ENCODE measurements around the gene LCE3D. TPM values are rescaled to one million over a fixed set of nuclear protein-coding genes. Genes with fewer than 3 reads are reported as not detected.

The LCE3D gene
- total and polyA plus RNA-seq, 2 of the 4 experiments (the other 2 are of a cell fraction), result not detected

DNA sequence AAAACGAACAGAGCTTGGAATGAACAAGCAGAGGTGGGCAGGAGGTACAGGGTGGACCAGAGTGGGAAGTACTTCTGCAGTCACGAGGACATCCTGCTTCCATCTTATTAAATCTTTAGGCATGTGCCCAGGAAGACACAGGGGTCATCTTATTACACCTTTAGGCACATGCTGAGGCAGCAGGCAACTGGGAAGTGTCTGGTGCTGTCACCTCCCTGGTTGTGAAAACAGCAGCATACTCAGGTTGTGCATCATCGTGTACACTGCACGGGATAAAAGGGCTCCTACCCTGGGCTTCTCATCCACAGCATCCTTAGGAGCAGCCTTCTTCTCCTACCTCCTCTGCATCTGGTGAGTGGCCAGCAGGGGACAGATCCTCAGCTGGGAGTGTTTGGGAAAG lies 19.6 kb upstream of the LCE3D start, which contains the start of gene LCE3C:
LCE3C (plus strand) TSS at position 301 of the 400 bp plus-strand sequence. CDS start 498 bp downstream, outside the sequence.
- Histone ChIP-seq H3K9ac (ENCODE audit: low read depth, low read length) (no peak within 1 kb of the TSS), H2AK9ac (replicated peaks; ENCODE audit: low read depth, low read length, poor library complexity) (no peak within 1 kb of the TSS), H3K4ac (ENCODE audit: low read depth, low read length) (no peak within 1 kb of the TSS), H2BK120ac (ENCODE audit: low read depth, low read length) (no peak within 1 kb of the TSS), H2BK15ac (ENCODE audit: low read depth, low read length) (no peak within 1 kb of the TSS), H2AFZ (replicated peaks; ENCODE audit: low read length, poor library complexity) (no peak within 1 kb of the TSS), H4K91ac (ENCODE audit: insufficient read depth, low read depth, low read length) (no peak within 1 kb of the TSS), H4K8ac (ENCODE audit: low read depth in 2 of 2, low read length in 2 of 2) (no peak within 1 kb of the TSS), H2BK20ac (ENCODE audit: low read depth, low read length) (no peak within 1 kb of the TSS), H4K5ac (ENCODE audit: low read depth, low read length) (no peak within 1 kb of the TSS), H4K20me1 (ENCODE audit: insufficient read depth, low read length) (no peaks in the 10 kb centered on the region), H3K18ac (ENCODE audit: low read depth, low read length) (no peak within 1 kb of the TSS), H3K36me3 (ENCODE audit: control insufficient read depth, insufficient read depth, low read length) (no peaks in the 10 kb centered on the region), H3K14ac (replicated peaks; ENCODE audit: low read depth, low read length) (no peak within 1 kb of the TSS), H3K9me1 (ENCODE audit: insufficient read depth, low read length) (no peaks in the 10 kb centered on the region), H3K4me3 (ENCODE audit: insufficient read depth, low read depth, low read length) (no peak within 1 kb of the TSS), H3K23ac (ENCODE audit: low read depth, low read length) (no peak within 1 kb of the TSS), H3K27me3 (ENCODE audit: control insufficient read depth, insufficient read depth, low read length) (no peaks in the 10 kb centered on the region), H3K4me2 (ENCODE audit: low read depth, low read length) (no peak within 1 kb of the TSS), H2BK5ac (ENCODE audit: low read depth, low read length, poor library complexity, severe bottlenecking) (no peak within 1 kb of the TSS), H2AK5ac (ENCODE audit: low read depth, low read length) (no peak within 1 kb of the TSS), H3K56ac (ENCODE audit: extremely low read depth, insufficient read depth, low read length) (no peak within 1 kb of the TSS), H3K9me3 (ENCODE audit: control insufficient read depth, insufficient read depth, low read length) (no peaks in the 10 kb centered on the region), H3K79me1 (ENCODE audit: low read depth in 1 of 2, low read length in 2 of 2) (no peaks in the 10 kb centered on the region), H3K4me1 (ENCODE audit: control insufficient read depth, insufficient read depth, low read length) (no peaks in the 10 kb centered on the region), H3K27ac (ENCODE audit: insufficient read depth, low read length) (no peak within 1 kb of the TSS)
- CTCF ChIA-PET, result no interaction called here
- ATAC-seq (ENCODE audit: low read depth), result no peak
- DNase-seq, result no peak
- POLR2A ChIA-PET (ENCODE audit: unreplicated experiment), result no interaction called here
- intact Hi-C loops (cut with micrococcal nuclease) (no loop called here), dilution Hi-C loops (cut with HindIII; ENCODE audit: low sequenced_read_pairs, unreplicated experiment) (no loop called here), in situ Hi-C loops (cut with MboI; ENCODE audit: low sequenced_read_pairs) (no loop called here)
- WGBS, 2 experiments (ENCODE audit: extremely low coverage in 2 of 2, insufficient read length in 1 of 2), result no CpG with 5 or more reads among the region's 4 CpGs
- no TSS peak for BruUV-seq (replicated peaks)
- no peak for TF ChIP-seq FOS (IDR thresholded peaks at IDR 0.05; ENCODE audit: low read depth, low read length)
- TF ChIP-seq, protein P1, sequence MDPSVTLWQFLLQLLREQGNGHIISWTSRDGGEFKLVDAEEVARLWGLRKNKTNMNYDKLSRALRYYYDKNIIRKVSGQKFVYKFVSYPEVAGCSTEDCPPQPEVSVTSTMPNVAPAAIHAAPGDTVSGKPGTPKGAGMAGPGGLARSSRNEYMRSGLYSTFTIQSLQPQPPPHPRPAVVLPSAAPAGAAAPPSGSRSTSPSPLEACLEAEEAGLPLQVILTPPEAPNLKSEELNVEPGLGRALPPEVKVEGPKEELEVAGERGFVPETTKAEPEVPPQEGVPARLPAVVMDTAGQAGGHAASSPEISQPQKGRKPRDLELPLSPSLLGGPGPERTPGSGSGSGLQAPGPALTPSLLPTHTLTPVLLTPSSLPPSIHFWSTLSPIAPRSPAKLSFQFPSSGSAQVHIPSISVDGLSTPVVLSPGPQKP (IDR thresholded peaks at IDR 0.05; ENCODE audit: borderline replicate concordance, low read depth, low read length), result no peak
- no peak for TF ChIP-seq CTCF (conservative IDR thresholded peaks at IDR 0.05; ENCODE audit: low read depth, low read length)
- TF ChIP-seq MXI1 (IDR thresholded peaks at IDR 0.05; ENCODE audit: borderline replicate concordance, low read depth, low read length), result no peak
